HepG2 (cell line): Measurements from ENCODE around the gene AQP6. TPM values are rescaled to one million over a fixed set of nuclear protein-coding genes. Genes with fewer than 3 reads are reported as not detected.

Experiments used
- ATAC-seq: fragments of 200-7000 bp; cut with Tn5 transposase; 3 replicates; pipeline ENCODE4 v1.9.1; 2020; ENCODE audit warnings: mild to moderate bottlenecking, moderate library complexity
- BruUV-seq: library from RNA; stranded (reverse); fragments of 400-500 nt; replicated peaks from 2 replicates; lab custom pipeline; 2021; lab: Mats Ljungman, UMichigan
- CTCF ChIA-PET: fragments of 300-600 bp; formaldehyde crosslinking; extraction: SDS; loops from one replicate; lab custom pipeline; 2021; ENCODE audit warnings: low total read pairs, inconsistent platforms, low intra/inter-chr PET ratio; lab: Yijun Ruan, JAX
- POLR2A ChIA-PET: fragments of 350-600 bp; sonication (Branson Sonifier 250); formaldehyde crosslinking; loops from one replicate; lab custom pipeline; 2020; ENCODE audit warnings: antibody characterized with exemption, inconsistent platforms; lab: Yijun Ruan, JAX
- DNase-seq: peaks from one replicate; pipeline ENCODE4 v3.0.0-alpha.2; 2015; ENCODE audit warnings: low spot score
- FAIRE-seq: peaks from 3 replicates; lab custom pipeline; 2011; peaks lifted over from hg19 to GRCh38; lab: Jason Lieb, UNC
- H2AFZ ChIP-seq: one replicate; pipeline ENCODE4 v1.6.1; 2011; ENCODE audit warnings: low read length, inconsistent platforms
- H3K27ac ChIP-seq: fragments of 300-600 bp; 3 replicates; pipeline ENCODE4 v1.8.0; 2011; ENCODE audit warnings: mixed run types, mild to moderate bottlenecking, mixed read lengths, low read length, inconsistent platforms; ENCODE audit not compliant: insufficient read depth; ENCODE audit errors: extremely low read length
- H3K27me3 ChIP-seq, 2 experiments: fragments of 200-600 bp in 1 of 2; 2 replicates in 1 of 2; 3 replicates in 1 of 2; pipeline versions ENCODE4 v1.6.0 to v1.8.0; 2011; ENCODE audit warnings: low read length in 2 of 2, mild to moderate bottlenecking in 2 of 2, moderate library complexity in 2 of 2, inconsistent platforms in 1 of 2; ENCODE audit not compliant: insufficient read depth in 2 of 2, control insufficient read depth in 1 of 2
- H3K36me3 ChIP-seq, 2 experiments: fragments of 200-600 bp in 1 of 2; replicated peaks in 1 of 2; 2 replicates in 1 of 2; 3 replicates in 1 of 2; pipeline versions ENCODE4 v1.5.1 to v1.8.0; 2011; ENCODE audit warnings: low read length in 2 of 2, inconsistent platforms in 1 of 2; ENCODE audit not compliant: insufficient read depth in 2 of 2, control insufficient read depth in 1 of 2
- H3K4me1 ChIP-seq: 2 replicates; pipeline ENCODE4 v1.5.1; 2012; ENCODE audit warnings: low read length, inconsistent platforms; ENCODE audit not compliant: insufficient read depth
- H3K4me2 ChIP-seq: 2 replicates; pipeline ENCODE4 v1.6.0; 2011; ENCODE audit warnings: low read depth, low read length, inconsistent platforms
- H3K4me3 ChIP-seq, 3 experiments: fragments of 200-600 bp in 1 of 3; sonication (generic), shearing (Covaris generic) in 1 of 3; replicated peaks in 1 of 3; 2 replicates each; pipeline ENCODE4 v1.5.1; 2011 to 2016; ENCODE audit warnings: low read length in 3 of 3, inconsistent platforms in 2 of 3, low read depth in 2 of 3, mild to moderate bottlenecking in 2 of 3, control low read depth in 1 of 3, mixed read lengths in 1 of 3; ENCODE audit not compliant: insufficient read depth in 1 of 3
- H3K79me2 ChIP-seq: one replicate; pipeline ENCODE4 v1.6.1; 2011; ENCODE audit warnings: low read length, inconsistent platforms; ENCODE audit not compliant: insufficient read depth
- H3K9ac ChIP-seq: 2 replicates; pipeline ENCODE4 v1.6.0; 2011; ENCODE audit warnings: mild to moderate bottlenecking, low read depth, low read length, inconsistent platforms; ENCODE audit not compliant: insufficient read depth
- H3K9me3 ChIP-seq: 2 replicates; pipeline ENCODE4 v1.5.1; 2012; ENCODE audit warnings: mild to moderate bottlenecking, low read length
- H4K20me1 ChIP-seq: 2 replicates; pipeline ENCODE4 v1.6.0; 2011; ENCODE audit warnings: inconsistent platforms, mild to moderate bottlenecking, low read length, moderate library complexity; ENCODE audit not compliant: insufficient read depth
- CHD2 ChIP-seq: IDR thresholded peaks from 2 replicates; pipeline ENCODE4 v1.6.1; 2011; ENCODE audit warnings: low read depth, low read length, improper control_type of control experiment
- FIP1L1 ChIP-seq: fragments of 200-400 bp; formaldehyde crosslinking; IDR thresholded peaks from 2 replicates; pipeline ENCODE4 v1.6.1; 2018; ENCODE audit warnings: low read depth, mild to moderate bottlenecking, low read length, moderate library complexity, borderline replicate concordance; ENCODE audit not compliant: insufficient read depth
- GFI1 ChIP-seq: sonication (generic); formaldehyde crosslinking; IDR thresholded peaks from 2 replicates; pipeline ENCODE4 v1.5.0; 2020; ENCODE audit warnings: missing genetic modification reagents, mild to moderate bottlenecking, borderline replicate concordance
- HNRNPLL ChIP-seq: fragments of 200-400 bp; formaldehyde crosslinking; IDR thresholded peaks from 2 replicates; pipeline ENCODE4 v1.6.1; 2017; ENCODE audit warnings: mild to moderate bottlenecking, low read depth, low read length; ENCODE audit not compliant: poor library complexity, severe bottlenecking
- KAT2B ChIP-seq: fragments of 150-350 bp; IDR thresholded peaks from 2 replicates; pipeline ENCODE4 v1.6.1; 2014; ENCODE audit warnings: low read depth, low read length, borderline replicate concordance
- MED1 ChIP-seq: sonication (generic); formaldehyde crosslinking; IDR thresholded peaks from 2 replicates; pipeline ENCODE4 v1.4.0; 2020; ENCODE audit warnings: missing genetic modification reagents
- RAD21 ChIP-seq: fragments of 450-650 bp; formaldehyde crosslinking; IDR thresholded peaks from 2 replicates; pipeline ENCODE4 v1.5.0; 2020; ENCODE audit warnings: mild to moderate bottlenecking
- RARG ChIP-seq: sonication (generic); formaldehyde crosslinking; IDR thresholded peaks from 2 replicates; pipeline ENCODE4 v1.4.0; 2020; ENCODE audit warnings: low read depth, mild to moderate bottlenecking, missing genetic modification reagents
- RELA ChIP-seq: sonication (generic); formaldehyde crosslinking; IDR thresholded peaks from 2 replicates; pipeline ENCODE4 v1.4.0; 2020; ENCODE audit warnings: missing genetic modification reagents
- SRSF4 ChIP-seq: fragments of 200-400 bp; formaldehyde crosslinking; IDR thresholded peaks from one replicate; pipeline ENCODE4 v1.6.1; 2018; ENCODE audit warnings: mild to moderate bottlenecking, low read depth, low read length, moderate library complexity; ENCODE audit not compliant: poor library complexity, severe bottlenecking
- ZNF367 ChIP-seq: sonication (generic); formaldehyde crosslinking; IDR thresholded peaks from 2 replicates; pipeline ENCODE4 v1.4.0; 2020; ENCODE audit warnings: missing genetic modification reagents, borderline replicate concordance
- ZNF451 ChIP-seq: sonication (generic); formaldehyde crosslinking; IDR thresholded peaks from 2 replicates; pipeline ENCODE4 v1.5.0; 2020; ENCODE audit warnings: mild to moderate bottlenecking, missing genetic modification reagents
- ZNF598 ChIP-seq: sonication (generic); formaldehyde crosslinking; IDR thresholded peaks from 2 replicates; pipeline ENCODE4 v1.5.1; 2020; ENCODE audit warnings: mild to moderate bottlenecking, missing genetic modification reagents, borderline replicate concordance
- ZNF747 ChIP-seq: sonication (generic); formaldehyde crosslinking; IDR thresholded peaks from 2 replicates; pipeline ENCODE4 v1.8.1; 2023; ENCODE audit warnings: missing genetic modification reagents, mild to moderate bottlenecking, borderline replicate concordance
- ZNF777 ChIP-seq: sonication (generic); formaldehyde crosslinking; IDR thresholded peaks from 2 replicates; pipeline ENCODE4 v1.4.0; 2020; ENCODE audit warnings: missing genetic modification reagents
- WGBS: methylation state at CpG from one replicate; pipeline ENCODE4 v1.1.6; 2017; ENCODE audit warnings: low lambda C conversion rate; 5-methylcytosine and 5-hydroxymethylcytosine counted together
- in situ Hi-C: cut with HindIII; loops from 2 replicates; pipeline ENCODE4 v1.10.0; 2017; ENCODE audit warnings: low pct_unique_long_range_greater_than_20kb; ENCODE audit not compliant: extremely low pct_ligation_motif_present
- intact Hi-C: fragments of 100-400 bp; cut with micrococcal nuclease; formaldehyde crosslinking; loops from one replicate; pipeline ENCODE4 v1.10.0; 2022; ENCODE audit not compliant: unreplicated experiment
- polyA plus RNA-seq, 8 experiments: library from polyadenylated mRNA; depleted of rRNA in 3 of 8; stranded (reverse) in 7 of 8; unstranded in 1 of 8; fragments of >200 nt; fragmentation: Illumina TruSeq in 4 of 8; extraction: Trizol in 4 of 8; gene quantifications; 2 replicates each; pipeline versions ENCODE4 v1.2.1 to v1.2.3, GENCODE V29; 2011 to 2016; ENCODE audit warnings: low read depth in 4 of 8, missing spikeins in 1 of 8, mixed read lengths in 1 of 8; ENCODE audit not compliant: insufficient read depth in 1 of 8
- total RNA-seq, 5 experiments: library from RNA; depleted of rRNA; stranded (reverse); fragments of >200 nt; fragmentation: Illumina TruSeq; extraction: Trizol; gene quantifications; 2 replicates each; pipeline ENCODE4 v1.2.3, GENCODE V29; 2016; ENCODE audit warnings: low read depth in 1 of 5
- TF ChIP-seq, protein P1 (sequence below): sonication (generic); formaldehyde crosslinking; IDR thresholded peaks from 2 replicates; pipeline ENCODE4 v1.8.1; 2023; ENCODE audit warnings: missing genetic modification reagents, mild to moderate bottlenecking, borderline replicate concordance

Gene AQP6
- total and polyA plus RNA-seq, 2 of the 13 experiments (the other 11 are each of a cell fraction or from before 2014, with no cell fraction given) = 0.32 to 1.3 TPM

DNA sequence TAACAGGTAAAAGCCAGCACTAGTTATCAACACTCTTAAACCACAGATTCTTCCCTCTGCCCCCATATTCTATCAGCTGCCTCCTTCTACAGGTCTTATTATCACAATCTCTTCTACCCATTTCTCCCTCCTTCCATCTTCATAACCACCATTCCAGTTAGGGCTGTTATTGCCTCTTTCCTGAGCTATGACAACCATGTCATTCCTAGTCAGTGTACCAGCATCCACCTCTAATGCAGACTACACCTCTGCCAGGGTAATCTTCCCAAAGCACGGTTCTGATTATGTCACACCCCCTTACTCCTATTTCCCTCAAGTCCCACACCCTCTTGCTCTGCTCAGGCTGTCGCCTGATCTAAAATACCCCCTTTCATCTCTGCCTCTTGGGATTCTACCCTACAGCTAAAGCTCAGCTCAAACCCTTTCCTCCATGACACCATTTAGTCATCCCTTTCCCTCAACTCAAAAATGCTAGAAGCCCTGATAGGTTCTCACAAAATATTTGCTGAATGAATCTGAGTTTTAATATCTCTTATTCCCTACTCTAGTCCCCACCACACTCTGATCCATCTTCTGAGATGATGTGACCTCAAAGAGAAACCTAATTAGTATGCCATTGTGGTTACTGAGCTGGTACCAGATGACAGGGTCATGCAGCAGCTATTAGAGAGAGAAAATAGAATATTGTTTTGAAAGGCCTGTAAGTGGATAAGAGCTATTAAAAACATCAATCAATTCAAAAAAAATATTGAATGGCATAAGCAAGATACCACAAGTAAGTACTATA lies 40.8 kb downstream of the AQP6 start:
- FAIRE-seq (no peak), ATAC-seq (no peak), DNase-seq (no peak)
- Histone ChIP-seq H3K36me3 (peaks cover 7 to 26% of the 10 kb centered on the region in 2 experiments; a peak in 4 of 5 replicates), H3K9ac (no peak overlapping the region), H2AFZ (no peak overlapping the region), H3K27me3 (no peaks in the 10 kb centered on the region), H3K27ac (no peak overlapping the region), H3K9me3 (no peaks in the 10 kb centered on the region), H3K4me1 (peaks cover 11% of the 10 kb centered on the region), H3K4me3 (no peak overlapping the region), H4K20me1 (no peaks in the 10 kb centered on the region), H3K79me2 (peaks cover 20% of the 10 kb centered on the region), H3K4me2 (no peak overlapping the region)
- 96% methylated on average over 2 of the region's 2 CpGs for WGBS
- in situ Hi-C loops (no loop called here), intact Hi-C loops (no loop called here)
- ChIA-PET CTCF (no interaction called here), POLR2A (no interaction called here)
- no TSS peak for BruUV-seq
- TF ChIP-seq ZNF598 (CRISPR knock-in tag) (no peak), CHD2 (no peak), ZNF451 (CRISPR knock-in tag) (no peak), RAD21 (no peak), ZNF367 (CRISPR knock-in tag) (no peak), HNRNPLL (no peak), ZNF747 (CRISPR knock-in tag) (no peak), RELA (CRISPR knock-in tag) (no peak), SRSF4 (no peak), MED1 (CRISPR knock-in tag) (no peak), FIP1L1 (no peak), ZNF777 (CRISPR knock-in tag) (no peak), KAT2B (no peak), GFI1 (no peak), RARG (no peak)
- TF ChIP-seq, protein P1, sequence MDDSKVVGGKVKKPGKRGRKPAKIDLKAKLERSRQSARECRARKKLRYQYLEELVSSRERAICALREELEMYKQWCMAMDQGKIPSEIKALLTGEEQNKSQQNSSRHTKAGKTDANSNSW (CRISPR knock-in tag) = no peak
